BE2C (cell line): ENCODE data around the gene SPAG9.
A peak's percentile ranks its signal among the peaks of the same experiment; 100 is the strongest.

Experiments used
- DNase-seq: peaks from one replicate; pipeline ENCODE4 v3.0.0-alpha.2; 2020
- H3K27me3 ChIP-seq: fragments of 250-450 bp; sonication (Bioruptor Pico); 2 replicates; pipeline ENCODE4 v1.5.1; 2020; ENCODE audit warnings: mild to moderate bottlenecking
- H3K36me3 ChIP-seq: fragments of 250-450 bp; sonication (Bioruptor Pico); 2 replicates; pipeline ENCODE4 v1.5.1; 2020; ENCODE audit warnings: mild to moderate bottlenecking
- H3K4me1 ChIP-seq: fragments of 250-450 bp; sonication (Bioruptor Pico); 2 replicates; pipeline ENCODE4 v1.5.1; 2020
- H3K4me3 ChIP-seq: 2 replicates; pipeline ENCODE4 v1.5.1; 2011; ENCODE audit warnings: low read depth, low read length
- H3K9me3 ChIP-seq: fragments of 250-450 bp; sonication (Bioruptor Pico); 2 replicates; pipeline ENCODE4 v1.5.1; 2020
- CTCF ChIP-seq: IDR thresholded peaks from 2 replicates; pipeline ENCODE4 v1.5.1; 2012; ENCODE audit warnings: mild to moderate bottlenecking, low read depth, low read length

The SPAG9 gene

GRCh38 chr17:50955667-50956120 lies 165.0 kb downstream of the SPAG9 start:
- no peaks in the 10 kb centered on the region for H3K9me3 ChIP-seq
- H3K27me3 ChIP-seq, result no peaks in the 10 kb centered on the region
- no peak for TF ChIP-seq CTCF
- no peaks in the 10 kb centered on the region; the same call in 1 of the 2 replicates for H3K36me3 ChIP-seq
- peak; percentile 89 for DNase-seq
- no peak overlapping the region for H3K4me3 ChIP-seq
- H3K4me1 ChIP-seq, result peaks cover 45% of the 10 kb centered on the region

- Histone ChIP-seq H3K9me3 (no peaks in the 10 kb centered on the region), H3K4me3 (no peak overlapping the region), H3K27me3 (no peaks in the 10 kb centered on the region), H3K36me3 (no peaks in the 10 kb centered on the region), H3K4me1 (peaks cover 50% of the 10 kb centered on the region)
- no peak for DNase-seq
- TF ChIP-seq CTCF, result no peak
Observed at GRCh38 chr17:50955160-50955559, 165.5 kb downstream of the SPAG9 start.

- peak overlapping the region; percentile 16 for H3K4me3 ChIP-seq
- DNase-seq, result no peak
- TF ChIP-seq CTCF, result no peak
- H3K27me3 ChIP-seq, result no peaks in the 10 kb centered on the region
- H3K4me1 ChIP-seq, result peaks cover 55% of the 10 kb centered on the region
- no peaks in the 10 kb centered on the region for H3K36me3 ChIP-seq
- no peaks in the 10 kb centered on the region for H3K9me3 ChIP-seq
Observed at GRCh38 chr17:50954641-50955121, 166.0 kb downstream of the SPAG9 start.

- DNase-seq, result peak; percentile 94
- Histone ChIP-seq H3K9me3 (no peaks in the 10 kb centered on the region), H3K36me3 (no peaks in the 10 kb centered on the region), H3K27me3 (no peaks in the 10 kb centered on the region), H3K4me1 (peaks cover 59% of the 10 kb centered on the region), H3K4me3 (peak overlapping the region; percentile 16)
- TF ChIP-seq CTCF, result no peak
Observed at GRCh38 chr17:50953831-50954601, 166.7 kb downstream of the SPAG9 start.

GRCh38 chr17:50953518-50953830 lies 167.2 kb downstream of the SPAG9 start:
- Histone ChIP-seq H3K4me3 (peak overlapping the region; percentile 16), H3K4me1 (peaks cover 64% of the 10 kb centered on the region)

More at GRCh38 chr17:50953518-50953830, 167.2 kb downstream of the SPAG9 start:
- Histone ChIP-seq H3K36me3 (no peaks in the 10 kb centered on the region), H3K27me3 (no peaks in the 10 kb centered on the region), H3K9me3 (no peaks in the 10 kb centered on the region)
- TF ChIP-seq CTCF, result no peak
- DNase-seq, result peak; percentile 49
